ENCODE data around the gene MYT1. TPM values are rescaled to one million over a fixed set of nuclear protein-coding genes. Genes with fewer than 3 reads are reported as not detected.

Gene MYT1
- total and polyA plus RNA-seq, 2 of the 8 experiments (the other 6 are each of a cell fraction or from before 2014, with no cell fraction given), result 0.63 to 2.0 TPM

DNA sequence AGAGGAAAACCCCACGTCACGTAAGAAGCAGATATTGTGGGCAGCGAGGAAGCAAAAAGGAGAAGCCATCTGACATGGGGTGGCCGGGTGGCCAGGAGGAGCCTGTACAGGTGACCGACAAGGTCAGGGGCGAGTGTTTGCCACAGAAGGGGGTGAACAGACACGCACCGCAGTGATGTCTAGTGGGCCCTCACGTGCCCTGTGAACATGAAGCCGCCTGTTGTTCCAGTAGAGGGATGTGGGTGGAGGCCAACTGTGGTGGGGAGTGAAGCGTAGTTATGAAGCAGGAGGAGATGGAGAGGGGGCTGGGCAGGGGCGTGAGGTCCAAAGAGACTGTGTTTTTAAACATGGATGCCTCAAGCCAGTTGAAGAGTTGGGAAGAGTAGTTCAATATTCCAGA, 20.5 kb downstream of the MYT1 start (continued):
- TF ChIP-seq CHD2 (IDR thresholded peaks at IDR 0.05; ENCODE audit: low read length) (no peak), FOSL1 (IDR thresholded peaks at IDR 0.05; ENCODE audit: insufficient read depth, low read depth, low read length) (no peak), HDAC2 (IDR thresholded peaks at IDR 0.05; ENCODE audit: borderline replicate concordance in 1 of 2, low read depth in 2 of 2, low read length in 2 of 2) (no peak), POLR2AphosphoS5 (IDR thresholded peaks at IDR 0.05; ENCODE audit: low read depth, low read length) (no peak), KDM4A (IDR thresholded peaks at IDR 0.05; ENCODE audit: low read depth, low read length, severe bottlenecking) (no peak)

All from H1 (cell line).